GM12875 (cell line): Measurements from ENCODE around the gene CXCL16.

Source experiments
- H3K4me3 ChIP-seq: one replicate; pipeline ENCODE4 v1.5.1; 2011; ENCODE audit warnings: low read depth, low read length, control low read depth
- CTCF ChIP-seq: IDR thresholded peaks from 2 replicates; pipeline ENCODE4 v1.5.1; 2011; ENCODE audit warnings: low read depth, mild to moderate bottlenecking, control low read depth, inconsistent platforms, low read length, moderate library complexity, borderline replicate concordance; ENCODE audit not compliant: insufficient read depth

CXCL16 gene

GRCh38 chr17:4782652-4783051 is 42.9 kb upstream of the CXCL16 start:
- H3K4me3 ChIP-seq = no peak overlapping the region
- no peak for TF ChIP-seq CTCF

- no peak for TF ChIP-seq CTCF
Observed at GRCh38 chr17:4780325-4780955, 40.7 kb upstream of the CXCL16 start.

GRCh38 chr17:4777969-4778760 is 38.4 kb upstream of the CXCL16 start:
- TF ChIP-seq CTCF = no peak
- no peak overlapping the region for H3K4me3 ChIP-seq

More at GRCh38 chr17:4780325-4780955, 40.7 kb upstream of the CXCL16 start:
- no peak overlapping the region for H3K4me3 ChIP-seq

GRCh38 chr17:4772235-4772613 is 32.5 kb upstream of the CXCL16 start:
- no peak for TF ChIP-seq CTCF
- H3K4me3 ChIP-seq = no peak overlapping the region

- no peak within 1 kb of the TSS for H3K4me3 ChIP-seq
- TF ChIP-seq CTCF = no peak
Observed at GRCh38 chr17:4771519-4772234, 31.9 kb upstream of the CXCL16 start, which contains the start of gene TM4SF5. TM4SF5 (plus strand) TSS chr17:4771886; CDS start chr17:4771923, 37 bp downstream.

GRCh38 chr17:4769628-4770027 is 29.9 kb upstream of the CXCL16 start:
- H3K4me3 ChIP-seq = no peak overlapping the region
- TF ChIP-seq CTCF = no peak

- no peak for TF ChIP-seq CTCF
- H3K4me3 ChIP-seq = no peak overlapping the region
Observed at GRCh38 chr17:4768298-4768697, 28.6 kb upstream of the CXCL16 start.
